CD4-positive, alpha-beta T cell treated with Interleukin-17A for 1 hour (primary cell): ENCODE measurements around the gene ESD.

Source experiments
- DNase-seq: peaks from one replicate; pipeline ENCODE4 v3.0.0-alpha.2; 2020

The ESD gene

GRCh38 chr13:46743191-46743590 is 53.8 kb downstream of the ESD start:
- DNase-seq: no peak

- no peak for DNase-seq
These were observed 57.4 kb downstream of the ESD start for GRCh38 chr13:46739447-46740098.

- DNase-seq: no peak
These were observed 58.2 kb downstream of the ESD start for GRCh38 chr13:46738766-46739165.

GRCh38 chr13:46738055-46738454 is 58.9 kb downstream of the ESD start:
- no peak for DNase-seq

- no peak for DNase-seq
These were observed 60.2 kb downstream of the ESD start for GRCh38 chr13:46736541-46737310.

GRCh38 chr13:46735425-46735824 is 61.5 kb downstream of the ESD start:
- DNase-seq: no peak

GRCh38 chr13:46731535-46731934 is 65.4 kb downstream of the ESD start:
- no peak for DNase-seq

GRCh38 chr13:46728777-46729176 is 68.2 kb downstream of the ESD start:
- DNase-seq: peak; percentile 23

GRCh38 chr13:46726347-46726746 is 70.6 kb downstream of the ESD start:
- no peak for DNase-seq
